Measurements from ENCODE around the gene OXNAD1. TPM values are rescaled to one million over a fixed set of nuclear protein-coding genes. Genes with fewer than 3 reads are reported as not detected.
A peak's percentile ranks its signal among the peaks of the same experiment; 100 is the strongest.

OXNAD1 gene
- total and polyA plus RNA-seq, 10 of the 15 experiments (the other 5 are each of a cell fraction or from before 2014, with no cell fraction given), result 5.6 to 27.8 (median 16.2) TPM

DNA sequence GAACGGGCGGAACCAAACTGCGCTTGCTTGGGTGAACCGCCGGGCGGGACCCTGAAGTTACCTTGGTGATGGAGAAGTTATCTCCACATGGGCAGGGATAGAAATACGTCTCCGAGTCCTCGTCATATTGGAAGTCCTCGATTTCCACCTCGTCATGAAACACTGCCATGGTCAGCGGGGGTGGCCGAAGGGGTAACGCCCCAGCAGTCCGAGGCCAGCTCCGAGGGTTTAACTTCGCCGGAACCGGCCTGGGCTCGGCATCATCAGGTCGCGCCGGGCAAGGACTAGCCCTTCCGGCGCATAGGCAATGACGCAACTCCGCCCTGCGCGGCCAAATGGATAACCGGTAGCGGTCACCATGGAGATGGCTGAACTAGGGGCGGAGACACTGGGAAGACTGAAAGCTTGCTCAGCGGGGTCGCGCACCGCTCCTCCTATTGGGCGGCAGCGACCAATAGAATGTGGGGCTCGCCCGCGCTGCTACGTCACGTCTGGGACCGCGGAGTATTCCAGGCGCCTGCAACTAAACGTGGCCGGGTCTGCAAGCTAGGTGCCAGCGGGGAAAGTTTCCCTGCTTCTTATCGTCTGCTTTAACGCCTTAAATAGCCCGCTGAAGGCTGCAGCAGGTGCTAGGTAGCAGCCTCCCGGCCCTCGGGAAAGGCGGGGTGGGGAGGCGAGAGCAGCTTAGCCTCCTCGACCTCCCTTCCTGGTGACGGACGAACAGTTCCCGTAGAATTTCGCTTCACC lies at the start of gene OXNAD1, which contains the start of gene DPH3 (continued):
- TF ChIP-seq NFYB (IDR thresholded peaks at IDR 0.05; ENCODE audit: insufficient read depth, low read depth, low read length) (peak; percentile 88), SREBF2 (IDR thresholded peaks at IDR 0.05; ENCODE audit: low read length) (peak; percentile 52; the same call in 1 of the 2 replicates), POLR2A (IDR thresholded peaks at IDR 0.05; ENCODE audit: low read depth, low read length) (peak; percentile 58), MTA2 (IDR thresholded peaks at IDR 0.05; ENCODE audit: low read depth) (no peak), IKZF1 (conservative IDR thresholded peaks at IDR 0.05) (peak; percentile 87), SP1 (IDR thresholded peaks at IDR 0.05; ENCODE audit: low read depth, low read length) (peak; percentile 77), CHD1 (IDR thresholded peaks at IDR 0.05; ENCODE audit: low read depth, low read length) (peak; percentile 88; the same call in 1 of the 2 replicates), ZSCAN29 (IDR thresholded peaks at IDR 0.05) (no peak), STAT3 (IDR thresholded peaks at IDR 0.05; ENCODE audit: low read depth, low read length) (no peak), YY1 (IDR thresholded peaks at IDR 0.05; ENCODE audit: low read depth, low read length) (peak; percentile 72; the same call in 1 of the 2 replicates), EP300 (IDR thresholded peaks at IDR 0.05; ENCODE audit: borderline replicate concordance in 1 of 2, control insufficient read depth in 1 of 2, low read depth in 2 of 2, low read length in 2 of 2) (no peak), SUPT20H (IDR thresholded peaks at IDR 0.05; ENCODE audit: borderline replicate concordance, control insufficient read depth, low read depth, low read length) (no peak), BMI1 (IDR thresholded peaks at IDR 0.05; ENCODE audit: borderline replicate concordance) (peak; percentile 90; the same call in 1 of the 2 replicates), RELA (IDR thresholded peaks at IDR 0.05; ENCODE audit: borderline replicate concordance, partially characterized antibody) (peak; percentile 41), SPI1 (IDR thresholded peaks at IDR 0.05; ENCODE audit: borderline replicate concordance, insufficient read depth, low read depth, low read length) (no peak)
- TF ChIP-seq, protein P1, sequence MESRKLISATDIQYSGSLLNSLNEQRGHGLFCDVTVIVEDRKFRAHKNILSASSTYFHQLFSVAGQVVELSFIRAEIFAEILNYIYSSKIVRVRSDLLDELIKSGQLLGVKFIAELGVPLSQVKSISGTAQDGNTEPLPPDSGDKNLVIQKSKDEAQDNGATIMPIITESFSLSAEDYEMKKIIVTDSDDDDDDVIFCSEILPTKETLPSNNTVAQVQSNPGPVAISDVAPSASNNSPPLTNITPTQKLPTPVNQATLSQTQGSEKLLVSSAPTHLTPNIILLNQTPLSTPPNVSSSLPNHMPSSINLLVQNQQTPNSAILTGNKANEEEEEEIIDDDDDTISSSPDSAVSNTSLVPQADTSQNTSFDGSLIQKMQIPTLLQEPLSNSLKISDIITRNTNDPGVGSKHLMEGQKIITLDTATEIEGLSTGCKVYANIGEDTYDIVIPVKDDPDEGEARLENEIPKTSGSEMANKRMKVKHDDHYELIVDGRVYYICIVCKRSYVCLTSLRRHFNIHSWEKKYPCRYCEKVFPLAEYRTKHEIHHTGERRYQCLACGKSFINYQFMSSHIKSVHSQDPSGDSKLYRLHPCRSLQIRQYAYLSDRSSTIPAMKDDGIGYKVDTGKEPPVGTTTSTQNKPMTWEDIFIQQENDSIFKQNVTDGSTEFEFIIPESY (IDR thresholded peaks at IDR 0.05), result no peak
- TF ChIP-seq, protein P2, sequence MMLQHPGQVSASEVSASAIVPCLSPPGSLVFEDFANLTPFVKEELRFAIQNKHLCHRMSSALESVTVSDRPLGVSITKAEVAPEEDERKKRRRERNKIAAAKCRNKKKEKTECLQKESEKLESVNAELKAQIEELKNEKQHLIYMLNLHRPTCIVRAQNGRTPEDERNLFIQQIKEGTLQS (IDR thresholded peaks at IDR 0.05; ENCODE audit: borderline replicate concordance, extremely low read depth, low read depth, low read length), result peak; percentile 98
- TF ChIP-seq, protein P3, sequence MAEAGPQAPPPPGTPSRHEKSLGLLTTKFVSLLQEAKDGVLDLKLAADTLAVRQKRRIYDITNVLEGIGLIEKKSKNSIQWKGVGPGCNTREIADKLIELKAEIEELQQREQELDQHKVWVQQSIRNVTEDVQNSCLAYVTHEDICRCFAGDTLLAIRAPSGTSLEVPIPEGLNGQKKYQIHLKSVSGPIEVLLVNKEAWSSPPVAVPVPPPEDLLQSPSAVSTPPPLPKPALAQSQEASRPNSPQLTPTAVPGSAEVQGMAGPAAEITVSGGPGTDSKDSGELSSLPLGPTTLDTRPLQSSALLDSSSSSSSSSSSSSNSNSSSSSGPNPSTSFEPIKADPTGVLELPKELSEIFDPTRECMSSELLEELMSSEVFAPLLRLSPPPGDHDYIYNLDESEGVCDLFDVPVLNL (IDR thresholded peaks at IDR 0.05; ENCODE audit: low read depth, low read length), result 0 out of 2 replicates have a peak, but pooled peaks have one; percentile 10
- TF ChIP-seq, protein P4, sequence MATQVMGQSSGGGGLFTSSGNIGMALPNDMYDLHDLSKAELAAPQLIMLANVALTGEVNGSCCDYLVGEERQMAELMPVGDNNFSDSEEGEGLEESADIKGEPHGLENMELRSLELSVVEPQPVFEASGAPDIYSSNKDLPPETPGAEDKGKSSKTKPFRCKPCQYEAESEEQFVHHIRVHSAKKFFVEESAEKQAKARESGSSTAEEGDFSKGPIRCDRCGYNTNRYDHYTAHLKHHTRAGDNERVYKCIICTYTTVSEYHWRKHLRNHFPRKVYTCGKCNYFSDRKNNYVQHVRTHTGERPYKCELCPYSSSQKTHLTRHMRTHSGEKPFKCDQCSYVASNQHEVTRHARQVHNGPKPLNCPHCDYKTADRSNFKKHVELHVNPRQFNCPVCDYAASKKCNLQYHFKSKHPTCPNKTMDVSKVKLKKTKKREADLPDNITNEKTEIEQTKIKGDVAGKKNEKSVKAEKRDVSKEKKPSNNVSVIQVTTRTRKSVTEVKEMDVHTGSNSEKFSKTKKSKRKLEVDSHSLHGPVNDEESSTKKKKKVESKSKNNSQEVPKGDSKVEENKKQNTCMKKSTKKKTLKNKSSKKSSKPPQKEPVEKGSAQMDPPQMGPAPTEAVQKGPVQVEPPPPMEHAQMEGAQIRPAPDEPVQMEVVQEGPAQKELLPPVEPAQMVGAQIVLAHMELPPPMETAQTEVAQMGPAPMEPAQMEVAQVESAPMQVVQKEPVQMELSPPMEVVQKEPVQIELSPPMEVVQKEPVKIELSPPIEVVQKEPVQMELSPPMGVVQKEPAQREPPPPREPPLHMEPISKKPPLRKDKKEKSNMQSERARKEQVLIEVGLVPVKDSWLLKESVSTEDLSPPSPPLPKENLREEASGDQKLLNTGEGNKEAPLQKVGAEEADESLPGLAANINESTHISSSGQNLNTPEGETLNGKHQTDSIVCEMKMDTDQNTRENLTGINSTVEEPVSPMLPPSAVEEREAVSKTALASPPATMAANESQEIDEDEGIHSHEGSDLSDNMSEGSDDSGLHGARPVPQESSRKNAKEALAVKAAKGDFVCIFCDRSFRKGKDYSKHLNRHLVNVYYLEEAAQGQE (IDR thresholded peaks at IDR 0.05; ENCODE audit: low read depth, low read length), result no peak
- TF ChIP-seq, protein P5, sequence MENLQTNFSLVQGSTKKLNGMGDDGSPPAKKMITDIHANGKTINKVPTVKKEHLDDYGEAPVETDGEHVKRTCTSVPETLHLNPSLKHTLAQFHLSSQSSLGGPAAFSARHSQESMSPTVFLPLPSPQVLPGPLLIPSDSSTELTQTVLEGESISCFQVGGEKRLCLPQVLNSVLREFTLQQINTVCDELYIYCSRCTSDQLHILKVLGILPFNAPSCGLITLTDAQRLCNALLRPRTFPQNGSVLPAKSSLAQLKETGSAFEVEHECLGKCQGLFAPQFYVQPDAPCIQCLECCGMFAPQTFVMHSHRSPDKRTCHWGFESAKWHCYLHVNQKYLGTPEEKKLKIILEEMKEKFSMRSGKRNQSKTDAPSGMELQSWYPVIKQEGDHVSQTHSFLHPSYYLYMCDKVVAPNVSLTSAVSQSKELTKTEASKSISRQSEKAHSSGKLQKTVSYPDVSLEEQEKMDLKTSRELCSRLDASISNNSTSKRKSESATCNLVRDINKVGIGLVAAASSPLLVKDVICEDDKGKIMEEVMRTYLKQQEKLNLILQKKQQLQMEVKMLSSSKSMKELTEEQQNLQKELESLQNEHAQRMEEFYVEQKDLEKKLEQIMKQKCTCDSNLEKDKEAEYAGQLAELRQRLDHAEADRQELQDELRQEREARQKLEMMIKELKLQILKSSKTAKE (IDR thresholded peaks at IDR 0.05; ENCODE audit: low read depth, poor library complexity, severe bottlenecking), result peak; percentile 23
